Ramos (cell line): ENCODE data around the gene ZNF789.

Source experiments
- in situ Hi-C: fragments of 300-500 bp; cut with MboI; formaldehyde crosslinking; loops from one replicate; pipeline ENCODE4 v1.14.3; 2022; ENCODE audit warnings: low sequenced_read_pairs; ENCODE audit not compliant: unreplicated experiment

ZNF789 gene

DNA sequence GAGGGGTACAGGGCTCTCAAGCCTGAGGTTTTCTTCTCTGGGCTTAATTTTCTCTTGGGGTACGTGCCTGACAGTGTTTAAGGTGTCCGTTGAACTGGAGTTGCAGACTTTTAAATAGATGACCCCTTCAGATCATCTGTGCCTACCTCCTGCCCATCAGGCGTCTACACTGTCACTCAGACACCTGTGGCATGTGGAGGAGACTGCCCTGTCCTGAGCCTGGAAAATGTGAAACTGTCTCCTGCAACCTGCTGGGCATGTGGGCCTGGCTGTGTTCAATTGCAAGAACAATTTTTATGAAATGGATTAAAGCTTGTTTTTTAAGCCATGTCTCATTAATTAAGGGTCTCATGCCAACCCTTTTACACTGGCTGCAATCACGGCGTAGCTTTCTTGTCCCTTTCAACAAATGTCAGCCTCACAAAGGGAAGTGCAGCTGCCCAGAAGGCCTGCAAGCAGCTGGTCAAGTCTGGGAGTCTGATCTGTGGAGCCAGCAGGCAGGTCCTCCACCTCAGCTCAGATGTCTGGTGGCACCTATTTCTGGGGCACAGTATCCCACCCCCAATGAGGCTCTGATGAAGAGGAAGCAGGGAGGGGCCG lies 15.5 kb upstream of the ZNF789 start:
- in situ Hi-C loops = no loop called here

DNA sequence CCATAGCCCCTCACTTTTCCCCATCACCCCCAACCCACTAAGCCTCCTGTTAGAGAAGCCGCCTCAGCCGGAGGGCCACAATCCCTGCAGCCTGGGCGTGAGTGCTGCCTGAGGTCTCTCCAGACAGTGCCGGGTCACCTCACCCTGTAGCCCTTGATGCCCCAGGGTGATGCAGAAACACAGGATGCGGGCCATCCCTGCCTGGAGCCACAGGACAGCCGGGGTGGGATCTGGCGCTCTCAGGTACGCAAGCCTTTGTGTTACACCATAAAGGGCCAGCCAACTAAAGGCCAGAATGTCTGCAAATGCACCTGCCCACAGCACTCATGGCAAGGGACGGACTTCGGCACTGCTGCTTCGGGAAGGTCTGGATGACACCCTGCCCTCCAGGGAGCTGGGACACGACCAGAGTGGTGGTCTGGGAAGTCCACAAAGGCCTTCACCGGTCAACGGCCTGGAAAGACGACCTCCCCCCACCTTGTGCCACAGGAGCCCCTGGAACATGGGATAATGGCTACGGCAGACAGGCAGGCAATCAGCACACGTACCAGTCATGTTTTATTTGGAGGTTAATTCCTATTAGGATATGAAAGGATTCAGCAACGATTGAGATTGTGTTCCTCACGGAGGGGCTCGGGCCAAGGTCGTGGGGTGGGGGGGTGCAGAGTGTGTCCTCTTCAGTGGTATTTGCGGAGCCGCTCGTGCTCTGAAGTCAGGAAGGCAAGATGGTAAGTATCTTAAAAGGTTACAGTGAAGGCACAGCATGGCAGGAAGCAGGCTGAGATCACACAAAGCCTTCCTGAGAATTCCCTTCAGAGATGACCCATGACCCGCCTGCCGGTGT lies 14.8 kb upstream of the ZNF789 start:
- in situ Hi-C loops = no loop called here

DNA sequence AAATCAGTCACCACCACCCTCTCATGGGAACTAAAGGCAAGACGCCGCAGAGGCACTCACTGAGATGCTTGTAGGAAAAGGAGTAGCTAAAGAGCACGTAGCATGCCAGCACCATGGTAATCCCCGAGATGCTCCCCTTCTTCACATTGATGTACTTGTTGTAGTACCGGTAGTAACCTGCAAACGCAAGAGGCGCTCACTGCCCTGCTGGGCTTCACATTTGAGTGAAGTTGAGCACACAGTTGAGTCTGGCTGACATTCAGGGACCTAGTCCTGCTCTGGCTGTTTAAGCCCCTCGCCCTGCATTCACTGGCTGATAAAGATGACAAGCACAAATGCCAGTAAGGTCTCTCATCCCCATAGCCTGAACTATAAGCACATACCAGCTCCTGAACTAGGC lies 13.6 kb upstream of the ZNF789 start:
- in situ Hi-C loops = no loop called here

DNA sequence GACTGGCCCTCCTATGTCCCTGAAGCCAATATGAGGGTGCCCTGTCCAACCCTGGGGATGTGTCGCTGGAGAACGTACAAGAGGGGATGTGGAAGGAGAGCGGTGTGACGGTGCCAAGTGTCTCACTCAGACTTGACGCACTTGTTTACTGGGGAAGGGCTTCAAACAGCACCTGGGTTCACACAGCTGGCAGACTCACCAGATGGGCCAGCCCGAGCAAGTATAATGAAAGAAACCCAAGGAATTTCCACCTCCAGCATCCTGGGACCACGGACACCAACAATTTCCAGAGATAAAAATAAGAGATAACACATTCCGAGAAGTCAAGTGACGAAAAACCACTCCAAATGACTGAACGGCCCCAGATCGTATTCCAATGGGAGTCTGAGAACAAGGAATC lies 12.0 kb upstream of the ZNF789 start:
- in situ Hi-C loops = no loop called here

DNA sequence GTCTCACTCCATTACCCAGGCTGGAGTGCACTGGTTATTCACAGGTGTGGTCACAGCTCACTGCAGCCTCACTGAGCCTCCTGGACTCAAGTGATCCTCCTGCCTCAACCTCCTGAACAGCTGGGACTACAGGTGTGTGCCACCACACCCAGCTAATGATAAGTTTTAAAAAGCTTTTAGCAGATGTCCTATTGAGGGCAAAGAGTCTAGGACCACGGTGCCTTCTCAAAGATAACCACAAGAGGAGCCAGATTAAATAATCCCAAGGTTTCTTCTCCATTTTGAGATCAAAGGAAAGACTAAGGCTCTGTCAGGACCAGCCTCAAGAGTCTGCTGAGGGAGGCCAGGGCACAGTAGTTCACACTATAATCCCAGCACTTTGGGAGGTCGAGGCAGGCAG lies 11.5 kb upstream of the ZNF789 start:
- in situ Hi-C loops = no loop called here

DNA sequence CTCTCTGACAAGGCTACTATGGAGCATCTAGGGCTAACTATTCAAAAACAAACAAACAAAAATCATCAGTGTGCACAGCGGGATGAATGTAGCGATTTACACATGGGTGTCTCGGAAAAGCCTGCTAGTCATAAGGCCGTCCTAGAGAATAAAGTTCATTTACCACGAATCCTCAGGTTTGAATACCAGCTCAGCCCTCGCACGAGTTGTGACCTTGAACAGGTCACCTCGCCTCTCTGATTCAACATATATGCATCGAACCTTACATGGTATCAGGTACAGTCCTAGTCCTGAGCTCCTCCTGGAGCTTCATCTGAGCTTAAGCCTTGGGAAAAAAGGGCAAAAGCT lies 7.3 kb upstream of the ZNF789 start:
- in situ Hi-C loops = no loop called here

DNA sequence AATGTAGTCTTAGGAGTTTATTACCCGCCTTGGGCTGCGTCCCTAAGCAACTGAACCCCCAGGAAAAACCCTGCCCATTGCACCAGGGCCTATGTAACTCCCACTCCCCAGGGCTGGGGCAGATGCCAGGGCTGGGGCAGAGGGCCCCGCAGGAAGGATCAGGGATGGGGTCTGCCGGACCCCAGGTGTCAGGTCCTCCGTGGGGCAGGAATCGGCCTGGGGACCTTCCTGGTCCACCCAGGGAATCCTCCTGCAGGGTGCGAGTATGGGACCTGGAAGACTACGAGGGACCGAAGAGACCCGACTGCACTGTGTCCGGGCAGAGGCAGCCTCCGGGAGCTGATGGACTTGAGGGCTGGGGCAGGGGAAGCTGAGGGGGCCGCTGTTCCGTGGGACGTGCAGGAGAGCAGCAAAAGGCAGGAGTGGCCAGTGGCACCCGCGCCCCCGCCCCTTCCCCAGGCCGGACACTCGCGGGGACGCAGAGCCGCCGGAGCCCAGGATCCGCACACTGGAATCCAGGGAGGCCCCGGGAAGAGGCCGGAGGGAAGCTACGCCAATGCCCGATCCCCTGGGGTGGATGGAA lies 4.3 kb upstream of the ZNF789 start:
- in situ Hi-C loops = no loop called here

DNA sequence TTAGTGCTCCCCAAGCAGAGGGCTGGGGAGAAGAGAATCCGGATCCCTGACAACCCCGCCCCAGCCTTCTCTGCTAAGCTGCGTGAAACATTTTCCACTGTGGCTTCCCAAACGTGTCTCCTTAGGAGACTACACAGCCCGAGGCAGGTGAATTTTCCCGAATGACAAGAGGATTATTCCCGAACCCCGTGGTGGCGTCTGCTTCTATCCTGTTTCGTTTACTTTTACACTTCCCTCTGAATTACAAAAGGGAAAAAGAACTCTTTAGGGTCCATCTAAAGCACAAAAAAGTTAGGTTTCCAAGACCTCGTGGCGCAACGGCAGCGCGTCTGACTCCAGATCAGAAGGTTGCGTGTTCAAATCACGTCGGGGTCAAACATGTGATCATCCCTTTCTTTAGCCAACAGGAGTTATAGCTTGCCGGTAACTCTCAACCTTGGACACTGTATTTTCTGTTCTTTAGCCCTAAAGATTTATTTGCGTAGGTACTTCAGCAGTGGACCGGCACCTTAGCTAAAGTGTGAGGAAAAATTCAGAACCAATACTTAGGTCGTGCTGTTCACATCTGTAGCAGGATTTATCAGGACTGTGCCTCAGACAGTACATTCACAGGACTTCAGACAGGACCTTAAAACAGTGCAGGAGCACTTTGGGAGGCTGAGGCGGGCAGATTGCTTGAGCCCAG lies 3.2 kb upstream of the ZNF789 start:
- in situ Hi-C loops = no loop called here

DNA sequence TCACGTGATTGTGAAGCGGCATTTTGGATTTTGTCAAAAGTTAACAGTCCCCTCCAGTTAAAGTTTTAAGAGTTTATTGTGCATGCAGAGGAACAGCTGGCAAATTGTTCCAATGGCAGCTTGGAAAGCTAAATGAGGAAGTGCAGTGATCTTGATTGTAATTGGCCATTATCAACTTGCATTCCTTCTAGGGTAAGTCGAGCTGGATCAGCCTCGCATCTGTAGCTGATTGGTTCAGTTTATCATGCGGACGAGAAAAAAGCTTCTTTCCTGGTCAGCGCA lies 566 bp downstream of the ZNF789 start:
- in situ Hi-C loops = no loop called here

DNA sequence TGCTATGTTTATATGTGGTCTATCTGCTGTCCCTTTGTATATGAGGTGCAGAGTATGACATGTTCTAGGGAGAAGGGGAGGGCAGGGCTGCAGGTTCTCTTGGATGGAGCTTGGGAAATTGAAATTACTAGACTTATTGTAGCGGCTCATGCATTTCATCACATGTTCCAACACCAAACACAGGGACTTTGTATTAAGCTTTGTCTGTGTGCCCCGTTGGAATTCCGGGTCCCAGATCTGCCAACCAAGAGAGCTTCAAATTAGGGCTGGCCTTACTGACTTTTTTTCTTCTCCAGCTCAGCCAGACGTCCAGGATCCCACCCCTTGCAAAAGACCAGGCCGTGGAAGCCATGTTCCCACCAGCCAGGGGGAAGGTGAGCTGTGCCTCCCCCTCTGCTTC lies 3.4 kb downstream of the ZNF789 start:
- in situ Hi-C loops = no loop called here

DNA sequence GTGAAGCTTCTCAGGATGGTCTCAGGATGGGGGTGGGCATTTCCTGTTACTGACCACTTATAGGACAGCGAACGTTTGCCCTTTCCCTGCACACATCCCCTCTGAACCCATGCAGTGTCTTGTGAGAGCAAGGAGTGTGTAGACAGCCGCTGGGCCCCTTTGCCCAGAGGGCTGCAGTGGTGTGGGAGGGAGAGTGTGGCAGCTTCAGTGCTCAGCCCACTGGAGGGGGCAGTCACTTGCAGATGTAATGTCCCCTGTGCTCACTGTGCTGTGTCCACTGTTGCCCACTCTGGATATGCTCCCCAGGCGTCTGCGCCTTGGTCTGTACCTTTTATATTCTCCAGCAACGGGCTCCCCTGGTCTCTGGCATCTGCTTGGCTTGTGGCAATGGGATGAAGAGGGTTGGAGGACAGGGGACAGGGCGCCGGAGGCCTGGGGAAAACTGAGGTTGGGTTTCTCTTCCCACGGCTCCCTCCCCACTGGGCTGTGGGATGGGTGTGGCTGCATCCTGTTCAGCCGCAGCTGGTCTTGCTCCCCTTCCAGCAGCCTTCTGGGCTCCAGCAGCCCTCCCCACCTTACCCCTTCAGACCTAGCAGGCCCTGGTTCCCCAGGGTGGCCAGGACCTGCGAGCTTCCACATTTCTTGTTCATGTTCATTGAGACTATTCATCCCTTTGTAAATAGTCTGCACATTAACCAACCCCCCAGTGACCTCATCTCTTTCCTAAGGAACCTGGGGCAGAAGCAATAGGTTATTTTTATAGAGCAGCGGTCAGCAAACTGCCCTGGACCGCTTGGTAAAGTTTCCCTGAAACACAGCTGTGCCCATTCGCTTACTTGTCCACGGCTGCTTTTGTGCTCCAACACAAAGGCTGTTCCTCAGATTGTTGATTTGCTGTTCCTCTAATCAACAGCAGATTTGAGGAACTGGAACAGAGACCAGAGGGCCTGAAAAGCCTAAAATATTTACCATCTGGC lies 6.1 kb downstream of the ZNF789 start:
- in situ Hi-C loops = no loop called here

DNA sequence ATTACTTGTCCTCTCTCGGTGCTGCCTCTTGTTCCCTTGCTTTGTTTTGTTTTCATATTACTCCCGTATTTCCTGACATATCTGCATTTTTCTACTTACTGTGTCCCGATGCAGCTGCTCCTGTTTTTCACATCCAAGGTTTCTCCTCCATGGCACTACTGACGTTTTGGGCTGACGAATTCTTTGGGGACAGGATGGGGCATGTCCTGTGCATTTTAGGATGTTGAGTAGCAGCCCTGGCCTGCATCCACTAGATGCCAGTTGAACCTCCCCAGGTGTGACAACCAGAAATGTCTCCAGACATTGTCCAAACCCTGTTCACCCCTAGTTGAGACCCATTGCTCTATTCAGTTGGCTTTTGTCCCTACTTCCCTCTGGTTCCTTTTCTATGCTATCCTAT lies 12.4 kb downstream of the ZNF789 start:
- in situ Hi-C loops = no loop called here

DNA sequence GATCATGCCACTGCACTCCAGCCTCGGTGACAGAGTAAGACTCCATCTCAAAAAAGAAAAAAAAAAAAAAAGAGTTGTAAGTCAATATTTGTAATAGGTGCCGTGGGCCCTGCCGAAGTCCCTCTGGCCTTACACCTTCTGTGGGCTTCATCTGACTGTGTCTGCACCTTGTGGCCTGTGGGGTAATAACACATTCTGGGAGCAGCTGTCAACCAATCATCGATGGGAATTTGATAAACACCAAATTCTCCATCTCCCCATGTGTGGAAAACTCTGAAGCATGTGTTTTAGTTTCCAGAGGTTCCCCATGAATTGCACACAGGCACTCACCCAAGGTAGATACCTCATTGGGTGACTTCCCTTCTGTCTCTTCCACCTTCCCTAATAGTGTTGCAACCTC lies 16.5 kb downstream of the ZNF789 start:
- in situ Hi-C loops = no loop called here

DNA sequence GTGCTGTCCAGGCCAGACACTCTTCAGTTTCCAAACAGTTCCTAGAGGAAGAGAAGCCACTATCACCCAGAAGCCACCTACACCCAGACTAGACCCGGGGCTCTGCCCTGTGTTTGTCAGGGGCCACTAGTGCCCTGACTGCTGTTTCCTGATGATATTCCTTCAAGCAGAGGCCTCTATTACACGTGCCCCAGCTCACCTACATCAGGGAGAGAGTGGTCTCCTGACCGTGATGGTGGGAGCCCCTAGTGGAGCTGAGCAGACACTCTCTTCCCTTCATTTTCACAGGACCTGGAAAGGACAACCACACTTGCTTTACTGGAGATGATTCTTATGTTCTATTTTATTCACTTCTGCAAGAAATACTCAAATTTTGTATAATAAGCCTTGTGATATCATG lies 18.2 kb downstream of the ZNF789 start:
- in situ Hi-C loops = no loop called here

DNA sequence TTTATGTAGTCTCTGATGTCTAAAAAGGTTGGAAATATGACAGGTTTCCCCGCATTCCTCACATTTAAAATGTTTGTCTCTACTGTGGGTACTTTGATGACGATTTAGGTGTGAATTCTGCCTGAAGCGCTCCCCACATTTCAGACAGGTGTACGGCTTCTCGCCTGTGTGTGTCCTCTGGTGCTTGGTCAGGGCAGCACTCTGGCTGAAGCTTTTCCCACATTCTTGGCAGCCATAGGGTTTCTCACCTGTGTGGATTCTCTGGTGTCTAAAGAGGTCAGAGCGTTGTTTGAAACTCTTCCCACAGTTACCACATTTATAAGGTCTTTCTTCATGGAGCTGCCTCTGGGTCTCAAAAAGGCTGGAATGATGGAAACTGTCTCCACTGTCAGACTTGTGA lies 21.1 kb downstream of the ZNF789 start:
- in situ Hi-C loops = no loop called here

DNA sequence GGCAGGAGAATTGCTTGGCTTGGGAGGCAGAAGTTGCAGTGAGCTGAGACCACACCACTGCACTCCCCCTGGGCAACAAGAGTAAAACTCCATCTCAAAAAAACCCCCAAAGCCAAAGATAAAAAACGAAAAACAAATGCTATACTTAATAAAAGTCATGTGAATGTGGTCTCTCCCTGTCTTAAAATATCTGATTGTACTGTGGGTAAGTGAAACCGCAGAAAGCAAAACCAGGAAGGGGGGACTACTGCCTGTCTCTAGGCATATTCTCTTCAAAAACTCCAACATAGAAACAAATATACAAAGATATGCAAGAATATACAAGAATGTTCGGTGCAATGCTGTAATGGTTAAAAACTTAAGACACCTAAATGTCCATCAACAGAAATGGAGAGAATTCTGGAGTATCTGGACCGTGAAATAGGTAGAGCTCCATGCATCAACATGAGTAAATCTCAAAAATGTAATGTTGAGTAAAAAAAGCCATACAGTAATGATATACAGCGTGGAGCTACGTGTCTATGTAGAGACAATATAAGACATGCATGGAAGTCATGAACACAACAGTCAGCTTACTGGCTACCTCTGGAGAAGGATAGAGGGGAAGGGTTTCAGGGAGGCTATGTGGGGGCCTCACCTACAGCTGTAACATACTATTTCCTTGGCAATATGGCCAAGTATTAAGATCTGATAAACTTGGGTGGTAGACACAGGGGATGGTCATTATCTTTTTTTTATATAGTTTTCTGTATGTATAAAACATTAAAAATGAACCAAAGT lies 25.3 kb downstream of the ZNF789 start:
- in situ Hi-C loops = no loop called here

DNA sequence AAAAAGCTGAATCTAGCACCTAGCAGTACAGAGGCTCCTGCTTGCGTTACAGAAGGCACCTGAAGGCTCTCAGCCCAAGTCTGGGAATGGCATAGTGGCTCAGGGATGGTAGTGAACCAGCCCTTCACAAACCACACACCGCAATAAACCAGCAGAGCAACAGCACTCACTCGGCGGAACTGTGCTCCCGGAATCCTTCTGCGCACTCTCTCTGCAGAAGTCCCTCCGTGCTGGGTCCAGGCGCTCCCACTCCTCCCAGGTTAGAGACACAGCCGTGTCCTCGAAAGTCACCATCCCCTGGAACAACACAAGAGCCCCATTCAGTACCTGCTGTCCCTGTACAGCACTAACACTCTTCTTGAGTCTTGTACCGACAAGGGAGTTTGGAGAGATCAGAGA lies 25.9 kb downstream of the ZNF789 start:
- in situ Hi-C loops = no loop called here

DNA sequence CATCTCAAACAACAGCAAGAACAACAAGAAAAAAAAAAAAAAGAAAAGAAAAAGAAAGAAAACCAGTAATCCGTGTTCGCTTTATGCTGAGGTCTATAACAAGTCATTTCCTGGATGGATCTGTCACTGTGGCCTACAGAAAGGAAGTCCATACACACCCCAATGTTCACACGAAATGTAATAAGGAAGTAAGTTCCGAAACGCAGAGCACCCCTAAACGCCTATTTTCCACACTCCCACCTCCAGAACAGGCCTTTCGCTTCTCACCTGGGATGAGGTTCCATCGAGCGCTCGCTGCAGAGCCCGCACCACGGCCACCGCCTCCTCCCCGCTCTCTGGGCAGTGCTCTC lies 26.7 kb downstream of the ZNF789 start:
- in situ Hi-C loops = no loop called here

DNA sequence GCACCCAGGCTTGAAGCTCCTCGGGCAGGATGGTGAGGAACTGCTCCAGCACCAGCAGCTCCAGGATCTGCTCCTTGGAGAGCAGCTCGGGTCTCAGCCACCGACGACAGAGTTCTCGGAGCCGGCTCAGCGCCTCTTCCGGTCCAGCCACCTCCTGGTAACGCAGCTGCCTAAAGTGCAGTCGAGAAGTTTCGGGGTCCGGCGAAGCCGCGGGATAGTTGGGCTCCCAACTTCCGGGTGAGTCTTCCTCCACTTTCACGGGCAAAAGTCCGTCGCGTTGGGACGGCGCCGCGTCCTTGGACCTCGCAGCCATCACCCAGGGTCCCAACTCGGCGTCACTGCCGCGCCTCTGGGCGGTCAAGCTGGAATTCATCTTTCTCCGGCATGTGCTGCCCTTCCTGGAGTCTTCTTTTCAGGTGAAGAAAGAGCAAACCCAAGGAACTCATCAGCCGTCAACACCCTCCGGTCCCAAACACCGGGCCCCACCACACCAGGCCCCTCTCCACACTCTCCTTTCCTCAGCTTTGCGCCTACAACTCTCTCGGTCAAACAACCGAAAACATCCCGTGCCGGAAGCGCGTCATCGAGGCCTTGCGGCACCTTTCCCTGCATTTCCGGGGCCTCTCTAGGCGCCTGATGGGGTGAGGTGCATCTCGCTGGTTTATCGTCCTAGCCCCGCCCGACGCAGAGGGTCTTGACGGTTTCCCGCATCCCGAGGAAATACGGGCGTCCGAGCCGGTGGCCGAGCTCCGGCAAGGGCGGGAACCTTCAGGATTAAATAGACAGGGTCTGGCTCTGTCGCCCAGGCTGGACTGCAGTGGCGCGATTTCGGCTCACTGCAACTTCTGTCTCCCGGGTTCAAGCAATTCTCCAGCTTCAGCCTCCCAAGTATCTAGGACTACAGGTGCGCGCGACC lies 27.3 kb downstream of the ZNF789 start, which contains the start of gene ZNF394:
Gene ZNF394, minus strand, starts transcription at position 561 of the 916 bp plus-strand sequence. Its CDS starts 188 bp downstream, at position 373.
- in situ Hi-C loops = no loop called here
